OCI-LY7 (cell line): ENCODE results near the gene ASPDH. TPM values are rescaled to one million over a fixed set of nuclear protein-coding genes. Genes with fewer than 3 reads are reported as not detected.

ENCODE experiments used
- BruUV-seq: library from RNA; stranded (reverse); fragments of 400-500 nt; replicated peaks from 2 replicates; lab custom pipeline; 2021; lab: Mats Ljungman, UMichigan
- CTCF ChIA-PET: fragments of 300-600 bp; sonication (Branson Sonifier 250); formaldehyde crosslinking; loops from one replicate; lab custom pipeline; 2022; ENCODE audit warnings: antibody characterized with exemption; ENCODE audit not compliant: unreplicated experiment; lab: Charles Lee
- POLR2A ChIA-PET: fragments of 300-600 bp; sonication (Branson Sonifier 250); formaldehyde crosslinking; loops from one replicate; lab custom pipeline; 2022; ENCODE audit warnings: antibody characterized with exemption; lab: Charles Lee
- DNase-seq: peaks from one replicate; pipeline ENCODE4 v3.0.0-alpha.2; 2015; ENCODE audit warnings: low spot score
- H2AFZ ChIP-seq: fragments of 200-600 bp; sonication (generic), shearing (Covaris generic); 2 replicates; pipeline ENCODE4 v1.6.1; 2014; ENCODE audit warnings: mild to moderate bottlenecking, antibody characterized with exemption, low read length, moderate library complexity
- H3K27ac ChIP-seq: fragments of 200-600 bp; sonication (generic); 2 replicates; pipeline ENCODE4 v1.5.1; 2014; ENCODE audit warnings: mixed run types, low read depth, mild to moderate bottlenecking, moderate library complexity, low read length, inconsistent platforms; ENCODE audit not compliant: poor library complexity, severe bottlenecking
- H3K36me3 ChIP-seq: fragments of 200-600 bp; sonication (generic); 2 replicates; pipeline ENCODE4 v1.6.1; 2014; ENCODE audit warnings: mild to moderate bottlenecking, antibody characterized with exemption, low read length, moderate library complexity, mixed read lengths; ENCODE audit not compliant: insufficient read depth
- H3K4me1 ChIP-seq: fragments of 200-600 bp; sonication (generic); 2 replicates; pipeline ENCODE4 v1.5.1; 2014; ENCODE audit warnings: mild to moderate bottlenecking, low read length; ENCODE audit not compliant: insufficient read depth, poor library complexity, severe bottlenecking
- H3K4me2 ChIP-seq: fragments of 200-600 bp; sonication (generic); 2 replicates; pipeline ENCODE4 v1.6.1; 2014; ENCODE audit warnings: mild to moderate bottlenecking, low read length
- H3K4me3 ChIP-seq: fragments of 200-600 bp; sonication (generic); 2 replicates; pipeline ENCODE4 v1.5.1; 2014; ENCODE audit warnings: mild to moderate bottlenecking, low read depth, low read length; ENCODE audit not compliant: poor library complexity, severe bottlenecking
- H3K79me2 ChIP-seq: fragments of 200-600 bp; sonication (generic); 2 replicates; pipeline ENCODE4 v1.6.1; 2016; ENCODE audit warnings: low read depth, mild to moderate bottlenecking, low read length, moderate library complexity, mixed read lengths; ENCODE audit not compliant: insufficient read depth
- H3K9me2 ChIP-seq: fragments of 200-600 bp; sonication (generic); 2 replicates; pipeline ENCODE4 v1.6.1; 2016; ENCODE audit warnings: mild to moderate bottlenecking, low read length, mixed read lengths; ENCODE audit not compliant: insufficient read depth
- H3K9me3 ChIP-seq: fragments of 200-600 bp; sonication (generic); 2 replicates; pipeline ENCODE4 v1.6.1; 2014; ENCODE audit warnings: mild to moderate bottlenecking, mixed run types, low read length, mixed read lengths
- H4K20me1 ChIP-seq: fragments of 200-600 bp; sonication (generic); 2 replicates; pipeline ENCODE4 v1.6.1; 2014; ENCODE audit warnings: mild to moderate bottlenecking, antibody characterized with exemption, low read length, moderate library complexity, mixed read lengths; ENCODE audit not compliant: insufficient read depth
- CTCF ChIP-seq: fragments of 200-600 bp; sonication (generic); conservative IDR thresholded peaks from 2 replicates; pipeline ENCODE4 v1.5.1; 2014; ENCODE audit warnings: mild to moderate bottlenecking, antibody characterized with exemption, low read length, moderate library complexity, mixed read lengths
- EZH2phosphoT487 ChIP-seq: fragments of 200-600 bp; sonication (generic); IDR thresholded peaks from 2 replicates; pipeline ENCODE4 v1.6.1; 2018; ENCODE audit warnings: low read depth, borderline replicate concordance, mild to moderate bottlenecking, mixed run types, antibody characterized with exemption, low read length, moderate library complexity, mixed read lengths
- intact Hi-C: fragments of 100-400 bp; cut with micrococcal nuclease; formaldehyde crosslinking; loops from one replicate; pipeline ENCODE4 v1.10.0; 2022; ENCODE audit not compliant: unreplicated experiment
- total RNA-seq, 2 experiments: library from RNA; depleted of rRNA in 1 of 2; stranded (reverse); fragments of >200 nt in 1 of 2; shearing (Covaris generic) in 1 of 2; gene quantifications; 2 replicates each; pipeline ENCODE4 v1.2.3, GENCODE V29; 2014 to 2022

The ASPDH gene
- total RNA-seq, 2 experiments from 2014 or later, result not detected

DNA sequence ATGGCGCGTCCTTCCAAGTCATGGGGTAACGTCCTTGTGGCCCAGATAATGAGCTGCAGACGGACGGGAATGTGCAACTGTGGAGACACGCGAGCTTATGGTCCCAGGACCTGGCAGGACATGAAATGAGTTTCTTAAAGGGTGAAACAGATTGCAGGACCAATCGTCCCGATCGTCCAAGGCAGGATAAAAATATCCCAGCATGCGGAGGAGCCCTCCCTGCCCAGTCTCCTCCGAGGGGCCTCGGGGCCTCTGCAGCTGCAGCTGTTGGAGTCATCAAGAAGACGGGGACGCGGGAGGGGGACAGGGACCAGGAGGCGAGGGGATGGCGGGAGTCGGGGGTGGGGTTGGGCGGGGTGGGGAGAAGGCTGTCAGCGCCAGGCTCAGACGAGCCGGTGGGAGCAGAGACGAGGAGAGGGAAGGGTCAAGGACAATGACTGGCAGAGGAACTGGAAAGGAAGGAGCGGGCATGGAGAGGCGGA is 22.7 kb downstream of the ASPDH start:
- DNase-seq, result no peak
- Histone ChIP-seq H3K9me3 (peaks cover 9% of the 10 kb centered on the region), H3K27ac (no peak overlapping the region), H3K36me3 (peaks cover 10% of the 10 kb centered on the region), H3K9me2 (no peaks in the 10 kb centered on the region), H3K4me2 (no peak overlapping the region), H3K79me2 (no peaks in the 10 kb centered on the region), H3K4me3 (no peak overlapping the region), H2AFZ (no peak overlapping the region), H3K4me1 (no peaks in the 10 kb centered on the region), H4K20me1 (no peaks in the 10 kb centered on the region)
- intact Hi-C loops, result no loop called here
- ChIA-PET CTCF (no interaction called here), POLR2A (no interaction called here)
- TF ChIP-seq CTCF (no peak), EZH2phosphoT487 (no peak)
- BruUV-seq, result no TSS peak

- Histone ChIP-seq H3K27ac (no peak overlapping the region), H4K20me1 (no peaks in the 10 kb centered on the region), H3K36me3 (peaks cover 16% of the 10 kb centered on the region), H3K9me2 (no peaks in the 10 kb centered on the region), H3K79me2 (no peaks in the 10 kb centered on the region), H3K9me3 (peaks cover 13% of the 10 kb centered on the region), H3K4me2 (no peak overlapping the region), H2AFZ (no peak overlapping the region), H3K4me1 (no peaks in the 10 kb centered on the region), H3K4me3 (no peak overlapping the region)
- intact Hi-C loops, result no loop called here
- TF ChIP-seq CTCF (no peak), EZH2phosphoT487 (no peak)
- ChIA-PET POLR2A (no interaction called here), CTCF (no interaction called here)
- DNase-seq, result no peak
- no TSS peak for BruUV-seq
These were observed 23.3 kb downstream of the ASPDH start for GRCh38 chr19:50490411-50490811.

DNA sequence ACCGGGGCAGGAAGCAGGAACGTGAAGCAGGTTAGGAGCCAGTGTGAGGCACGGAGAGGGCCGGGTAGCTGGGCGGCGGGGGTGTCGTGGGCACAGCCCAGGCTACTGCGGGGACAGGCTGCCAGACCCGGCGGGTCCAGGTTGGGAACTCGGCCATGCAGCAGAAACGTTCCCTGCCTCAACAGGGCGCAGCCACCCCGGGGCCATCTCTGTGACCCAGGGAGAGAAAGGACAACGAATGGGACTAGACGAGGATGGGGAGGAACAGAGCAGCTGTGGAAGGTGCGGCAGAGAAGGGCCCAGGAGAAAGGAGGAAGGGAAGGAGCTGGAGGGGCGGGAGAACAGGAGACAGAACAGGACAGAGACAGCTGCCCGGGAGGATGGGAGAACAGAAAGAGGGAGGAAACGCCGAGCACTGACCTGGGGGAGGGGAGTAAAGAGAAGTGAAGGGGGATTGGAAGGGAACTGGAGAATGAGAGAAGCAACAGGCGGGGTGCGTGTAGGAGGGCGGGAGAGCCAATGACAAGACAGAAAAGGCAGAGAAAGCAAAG is 24.2 kb downstream of the ASPDH start:
- H4K20me1 ChIP-seq, result no peaks in the 10 kb centered on the region
- TF ChIP-seq CTCF, result no peak
- no peak for TF ChIP-seq EZH2phosphoT487
- no peaks in the 10 kb centered on the region for H3K4me1 ChIP-seq
- H3K79me2 ChIP-seq, result no peaks in the 10 kb centered on the region
- ChIA-PET CTCF (no interaction called here), POLR2A (no interaction called here)
- H3K36me3 ChIP-seq, result peaks cover 25% of the 10 kb centered on the region
- intact Hi-C loops, result no loop called here
- H3K9me3 ChIP-seq, result peaks cover 13% of the 10 kb centered on the region
- no peak overlapping the region for H3K4me2 ChIP-seq
- H3K4me3 ChIP-seq, result no peak overlapping the region
- H3K27ac ChIP-seq, result no peak overlapping the region
- DNase-seq, result no peak
- no peak overlapping the region for H2AFZ ChIP-seq
- no TSS peak for BruUV-seq
- H3K9me2 ChIP-seq, result no peaks in the 10 kb centered on the region
